ENCODE results near the gene SCFD2. TPM values are rescaled to one million over a fixed set of nuclear protein-coding genes. Genes with fewer than 3 reads are reported as not detected.

Gene SCFD2
- total RNA-seq, 1 experiment from 2014 or later = 19.2 TPM

Other genes with a start within 250 kb of the SCFD2 start
- 93.3 and 103 TPM in 2 replicates for gene FIP1L1, start 11.6 kb upstream of the SCFD2 start, total RNA-seq (2022)
- gene LNX1, start 225.4 kb upstream of the SCFD2 start, total RNA-seq (2022) = not detected in 2 replicates